Tibial artery (tissue), 4 donors: Measurements from ENCODE around the gene NPPA.

Source experiments
- DNase-seq, 2 donors: peaks; one replicate each; pipeline ENCODE4 v3.0.0-alpha.2; 2019
- H3K27ac ChIP-seq, 2 donors: fragments of 200-600 bp; sonication (generic) in 1 of 2; 1 replicate in 1 of 2; 2 replicates in 1 of 2; pipeline ENCODE4 v1.5.1; 2018 to 2019; ENCODE audit warnings: mild to moderate bottlenecking in 1 of 2
- H3K27me3 ChIP-seq, 2 donors: fragments of 200-600 bp; sonication (generic) in 1 of 2; one replicate each; pipeline versions ENCODE4 v1.5.1 to v1.6.0; 2016 to 2019
- H3K36me3 ChIP-seq, 3 donors: fragments of 200-600 bp; sonication (generic) in 2 of 3; one replicate each; pipeline ENCODE4 v1.5.1; 2016 to 2019; ENCODE audit warnings: mild to moderate bottlenecking in 2 of 3
- H3K4me1 ChIP-seq, 4 donors: fragments of 200-600 bp; sonication (generic) in 2 of 4; 1 replicate in 3 of 4; 2 replicates in 1 of 4; pipeline ENCODE4 v1.5.1; 2016 to 2019
- H3K4me3 ChIP-seq, 2 donors: fragments of 200-600 bp; sonication (generic) in 1 of 2; 1 replicate in 1 of 2; 2 replicates in 1 of 2; pipeline ENCODE4 v1.5.1; 2018 to 2019; ENCODE audit warnings: mild to moderate bottlenecking in 2 of 2
- H3K9me3 ChIP-seq, 3 donors: fragments of 200-600 bp; sonication (generic) in 1 of 3; one replicate each; pipeline ENCODE4 v1.5.1; 2016 to 2019
- CTCF ChIP-seq, 2 experiments: fragments of 200-600 bp in 1 of 2; fragments of 450-650 bp in 1 of 2; IDR thresholded peaks; one replicate each; pipeline ENCODE4 v1.5.1; 2017 to 2019; ENCODE audit warnings: antibody characterized with exemption in 2 of 2, mild to moderate bottlenecking in 1 of 2, moderate library complexity in 1 of 2
- intact Hi-C: fragments of 100-400 bp; cut with DNase I; formaldehyde crosslinking; loops from one replicate; pipeline ENCODE4 v1.15.0; 2023; ENCODE audit warnings: low total_unique reads

The NPPA gene

GRCh38 chr1:11878081-11878890, 30.7 kb upstream of the NPPA start:
- H3K9me3 ChIP-seq, result no peaks in the 10 kb centered on the region
- TF ChIP-seq CTCF (IDR thresholded peaks at IDR 0.05), result no peak
- H3K36me3 ChIP-seq, result no peaks in the 10 kb centered on the region
- intact Hi-C loops, result no loop called here
- no peak for DNase-seq
- H3K4me3 ChIP-seq, result no peak overlapping the region
- H3K4me1 ChIP-seq, result peaks cover 0 to 19% (median 13%) of the 10 kb centered on the region in 4 donors
- H3K27ac ChIP-seq, result no peak overlapping the region
- H3K27me3 ChIP-seq, result peaks cover 0 to 30% of the 10 kb centered on the region in 2 donors

- intact Hi-C loops, result no loop called here
- TF ChIP-seq CTCF (IDR thresholded peaks at IDR 0.05), result no peak
- Histone ChIP-seq H3K27me3 (peaks cover 0 to 37% of the 10 kb centered on the region in 2 donors), H3K4me1 (peaks cover 0 to 19% (median 13%) of the 10 kb centered on the region in 4 donors), H3K9me3 (no peaks in the 10 kb centered on the region), H3K36me3 (no peaks in the 10 kb centered on the region), H3K4me3 (no peak overlapping the region), H3K27ac (no peak overlapping the region)
- no peak for DNase-seq
Observed at GRCh38 chr1:11877074-11877473, 29.5 kb upstream of the NPPA start.

GRCh38 chr1:11875094-11875493, 27.5 kb upstream of the NPPA start:
- H3K4me3 ChIP-seq, result no peak overlapping the region
- peaks cover 0 to 49% of the 10 kb centered on the region in 2 donors for H3K27me3 ChIP-seq
- H3K9me3 ChIP-seq, result no peaks in the 10 kb centered on the region
- intact Hi-C loops, result no loop called here
- no peaks in the 10 kb centered on the region for H3K36me3 ChIP-seq
- peaks cover 0 to 10% (median 2%) of the 10 kb centered on the region in 4 donors for H3K4me1 ChIP-seq
- no peak for DNase-seq
- no peak overlapping the region for H3K27ac ChIP-seq
- no peak for TF ChIP-seq CTCF (IDR thresholded peaks at IDR 0.05)

- no peak overlapping the region for H3K27ac ChIP-seq
- H3K4me3 ChIP-seq, result no peak overlapping the region
- H3K4me1 ChIP-seq, result peaks cover 0 to 10% (median 0%) of the 10 kb centered on the region in 4 donors
- H3K9me3 ChIP-seq, result no peaks in the 10 kb centered on the region
- no peak for TF ChIP-seq CTCF (IDR thresholded peaks at IDR 0.05)
- peaks cover 0 to 51% of the 10 kb centered on the region in 2 donors for H3K27me3 ChIP-seq
- intact Hi-C loops, result no loop called here
- no peak for DNase-seq
- H3K36me3 ChIP-seq, result no peaks in the 10 kb centered on the region
Observed at GRCh38 chr1:11874624-11875023, 27.0 kb upstream of the NPPA start.

- no peak for TF ChIP-seq CTCF (IDR thresholded peaks at IDR 0.05)
- Histone ChIP-seq H3K9me3 (no peaks in the 10 kb centered on the region), H3K4me3 (no peak overlapping the region), H3K27me3 (peaks cover 0 to 53% of the 10 kb centered on the region in 2 donors), H3K36me3 (no peaks in the 10 kb centered on the region), H3K4me1 (peaks cover 0 to 10% (median 0%) of the 10 kb centered on the region in 4 donors), H3K27ac (no peak overlapping the region)
- peak; percentile 30 to 75 for DNase-seq
- intact Hi-C loops, result no loop called here
Observed at GRCh38 chr1:11874258-11874562, 26.6 kb upstream of the NPPA start.
